Activated T-cell treated with anti-CD3 and anti-CD28 coated beads for 24 hours (primary cell): ENCODE measurements around the gene TSFM.

Experiments used
- DNase-seq: peaks from one replicate; pipeline ENCODE4 v3.0.0-alpha.2; 2020; ENCODE audit warnings: low read depth

The TSFM gene

GRCh38 chr12:57746025-57746424 lies 36.6 kb upstream of the TSFM start:
- DNase-seq: no peak

- no peak for DNase-seq
Observed at GRCh38 chr12:57749061-57749460, 33.5 kb upstream of the TSFM start.

- DNase-seq: no peak
Observed at GRCh38 chr12:57750561-57751431, 31.8 kb upstream of the TSFM start.

- no peak for DNase-seq
Observed at GRCh38 chr12:57751432-57751787, 31.2 kb upstream of the TSFM start.

GRCh38 chr12:57751788-57752667 lies 30.6 kb upstream of the TSFM start, which contains the start of gene CDK4:
CDK4 (minus strand) TSS chr12:57752310; CDS start chr12:57751717, 593 bp downstream.
- DNase-seq: peak; percentile 98

- DNase-seq: no peak
Observed at GRCh38 chr12:57752668-57753000, 30.0 kb upstream of the TSFM start.

GRCh38 chr12:57753756-57754337 lies 28.7 kb upstream of the TSFM start:
- no peak for DNase-seq

GRCh38 chr12:57754411-57755193 lies 28.0 kb upstream of the TSFM start, which contains the start of gene MARCHF9:
MARCHF9 (plus strand) TSS chr12:57755103; CDS start chr12:57755529, 426 bp downstream.
- peak; percentile 79 for DNase-seq

GRCh38 chr12:57755194-57755453 lies 27.5 kb upstream of the TSFM start:
- DNase-seq: no peak

GRCh38 chr12:57755454-57756372 lies 26.9 kb upstream of the TSFM start:
- DNase-seq: no peak

GRCh38 chr12:57756406-57757341 lies 25.9 kb upstream of the TSFM start:
- DNase-seq: peak; percentile 63

GRCh38 chr12:57757771-57758170 lies 24.8 kb upstream of the TSFM start:
- DNase-seq: no peak

GRCh38 chr12:57758552-57759359 lies 23.8 kb upstream of the TSFM start:
- no peak for DNase-seq

- DNase-seq: no peak
Observed at GRCh38 chr12:57759360-57759980, 23.1 kb upstream of the TSFM start.

- no peak for DNase-seq
Observed at GRCh38 chr12:57760347-57760982, 22.1 kb upstream of the TSFM start.

- no peak for DNase-seq
Observed at GRCh38 chr12:57761391-57761998, 21.1 kb upstream of the TSFM start.

GRCh38 chr12:57762463-57762862 lies 20.1 kb upstream of the TSFM start:
- no peak for DNase-seq
